ENCODE data around the gene SGSM2.

DNA sequence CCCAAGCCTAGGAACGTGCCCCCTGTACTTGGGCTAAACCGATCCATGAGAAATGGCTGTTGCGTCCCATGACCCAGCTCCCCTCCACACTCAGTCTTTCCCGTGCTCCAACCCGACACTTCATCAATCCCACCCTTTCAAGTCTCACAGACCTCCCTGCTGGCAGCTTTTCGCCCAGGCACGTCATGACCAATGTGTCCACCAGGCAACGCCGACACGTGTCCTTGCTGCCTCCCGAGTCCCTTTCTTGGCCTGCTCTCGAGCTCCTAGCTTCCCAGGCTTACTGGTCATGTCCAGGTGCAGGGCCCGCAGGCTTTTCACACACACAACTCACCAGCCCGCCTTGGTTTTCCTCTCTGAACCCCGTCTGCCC, 51.4 kb downstream of the SGSM2 start:
- no peak for TF ChIP-seq EZH2 (IDR thresholded peaks at IDR 0.05; ENCODE audit: low read length)
- TF ChIP-seq, protein P1, sequence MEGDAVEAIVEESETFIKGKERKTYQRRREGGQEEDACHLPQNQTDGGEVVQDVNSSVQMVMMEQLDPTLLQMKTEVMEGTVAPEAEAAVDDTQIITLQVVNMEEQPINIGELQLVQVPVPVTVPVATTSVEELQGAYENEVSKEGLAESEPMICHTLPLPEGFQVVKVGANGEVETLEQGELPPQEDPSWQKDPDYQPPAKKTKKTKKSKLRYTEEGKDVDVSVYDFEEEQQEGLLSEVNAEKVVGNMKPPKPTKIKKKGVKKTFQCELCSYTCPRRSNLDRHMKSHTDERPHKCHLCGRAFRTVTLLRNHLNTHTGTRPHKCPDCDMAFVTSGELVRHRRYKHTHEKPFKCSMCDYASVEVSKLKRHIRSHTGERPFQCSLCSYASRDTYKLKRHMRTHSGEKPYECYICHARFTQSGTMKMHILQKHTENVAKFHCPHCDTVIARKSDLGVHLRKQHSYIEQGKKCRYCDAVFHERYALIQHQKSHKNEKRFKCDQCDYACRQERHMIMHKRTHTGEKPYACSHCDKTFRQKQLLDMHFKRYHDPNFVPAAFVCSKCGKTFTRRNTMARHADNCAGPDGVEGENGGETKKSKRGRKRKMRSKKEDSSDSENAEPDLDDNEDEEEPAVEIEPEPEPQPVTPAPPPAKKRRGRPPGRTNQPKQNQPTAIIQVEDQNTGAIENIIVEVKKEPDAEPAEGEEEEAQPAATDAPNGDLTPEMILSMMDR (optimal IDR thresholded peaks at IDR 0.05 in 1 of 3, IDR thresholded peaks at IDR 0.05 in 1 of 3, conservative IDR thresholded peaks at IDR 0.05 in 1 of 3; ENCODE audit: extremely low read depth in 1 of 3, insufficient read depth in 2 of 3, low read length in 3 of 3): no peak

Measured in keratinocyte (primary cell).